ENCODE measurements around the gene ATRIP.
"Not testable (repeated sequence)": the region's sequence is repeated elsewhere in the genome, so short reads cannot be mapped to it uniquely, and the experiment has no call there.

Gene ATRIP

GRCh38 chr3:48435774-48436476, 10.6 kb upstream of the ATRIP start:
- peak; percentile 69 to 75 for DNase-seq (ENCODE audit: extremely low read depth in 1 of 2, low read depth in 1 of 2)

GRCh38 chr3:48436477-48436787, 10.1 kb upstream of the ATRIP start:
- DNase-seq (ENCODE audit: extremely low read depth in 1 of 2, low read depth in 1 of 2): no peak

GRCh38 chr3:48436855-48437254, 9.7 kb upstream of the ATRIP start:
- DNase-seq (ENCODE audit: extremely low read depth in 1 of 2, low read depth in 1 of 2): no peak

GRCh38 chr3:48437812-48438211, 8.7 kb upstream of the ATRIP start:
- no peak for DNase-seq (ENCODE audit: extremely low read depth in 1 of 2, low read depth in 1 of 2)

- DNase-seq (ENCODE audit: extremely low read depth in 1 of 2, low read depth in 1 of 2): peak; percentile 95 to 96
Observed at GRCh38 chr3:48439820-48440589, 6.5 kb upstream of the ATRIP start, which contains the start of the genes CCDC51 and TMA7. TSS of gene CCDC51 (minus strand) at chr3:48440119. CDS start at chr3:48435128, 4,991 bp downstream. TSS of gene TMA7 (plus strand) at chr3:48440257. CDS start at chr3:48440297, 40 bp downstream.

- no peak for DNase-seq (ENCODE audit: extremely low read depth in 1 of 2, low read depth in 1 of 2)
Observed at GRCh38 chr3:48440590-48440958, 6.0 kb upstream of the ATRIP start.

DNA sequence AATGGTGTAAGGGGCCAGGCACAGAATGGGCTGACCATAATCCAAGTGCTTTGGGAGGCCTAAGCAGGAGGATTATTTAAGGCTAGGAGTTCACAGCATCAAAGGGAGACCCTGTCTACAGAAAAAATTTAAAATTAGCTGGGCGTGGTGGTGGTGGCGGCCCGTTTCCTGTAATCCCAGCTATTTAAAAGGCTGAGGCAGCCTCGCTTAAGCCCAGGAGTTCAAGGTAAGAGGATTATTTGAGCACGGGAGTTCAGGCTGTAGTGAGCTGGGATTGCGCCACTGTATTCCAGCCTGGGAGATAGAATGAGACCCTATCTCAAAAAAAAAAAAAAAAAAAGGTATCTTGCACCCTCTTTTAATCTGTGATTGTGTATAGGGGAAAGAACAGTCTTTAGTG, 4.6 kb upstream of the ATRIP start:
- DNase-seq (ENCODE audit: extremely low read depth in 1 of 2, low read depth in 1 of 2): no peak

DNA sequence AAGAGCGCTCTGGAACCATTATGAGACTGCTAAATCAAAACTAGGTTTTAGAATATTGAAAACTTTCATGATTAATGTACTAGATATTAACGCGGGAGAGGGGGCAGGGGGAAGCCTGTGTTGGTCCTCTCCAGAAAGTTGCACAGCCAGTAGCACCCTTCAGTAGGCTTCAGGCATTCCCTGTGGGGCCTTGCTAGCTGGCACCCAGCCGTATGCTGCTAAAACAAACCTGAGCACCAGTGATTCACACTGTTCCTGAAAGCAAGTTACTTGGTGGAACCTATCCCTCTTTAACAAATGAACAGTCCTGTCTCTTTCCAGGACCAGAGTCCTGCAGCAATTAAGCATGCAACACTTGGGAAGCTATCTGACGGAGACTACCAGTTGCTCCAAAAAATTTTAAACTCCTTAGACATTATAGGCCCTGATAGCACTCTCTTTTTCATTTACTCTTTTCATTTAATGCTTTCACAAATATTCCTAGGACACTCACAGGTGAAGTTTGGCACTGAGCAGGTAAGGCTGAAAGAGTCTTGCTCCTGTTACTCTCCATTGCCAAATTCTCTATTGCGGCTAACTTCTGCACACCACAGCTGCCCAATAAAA, 1.2 kb upstream of the ATRIP start:
- no peak for DNase-seq (ENCODE audit: extremely low read depth in 1 of 2, low read depth in 1 of 2)

GRCh38 chr3:48446043-48446424, 503 bp upstream of the ATRIP start:
- DNase-seq (ENCODE audit: extremely low read depth in 1 of 2, low read depth in 1 of 2): no peak

GRCh38 chr3:48451270-48451669, 4.7 kb downstream of the ATRIP start:
- no peak for DNase-seq (ENCODE audit: extremely low read depth in 1 of 2, low read depth in 1 of 2)

DNA sequence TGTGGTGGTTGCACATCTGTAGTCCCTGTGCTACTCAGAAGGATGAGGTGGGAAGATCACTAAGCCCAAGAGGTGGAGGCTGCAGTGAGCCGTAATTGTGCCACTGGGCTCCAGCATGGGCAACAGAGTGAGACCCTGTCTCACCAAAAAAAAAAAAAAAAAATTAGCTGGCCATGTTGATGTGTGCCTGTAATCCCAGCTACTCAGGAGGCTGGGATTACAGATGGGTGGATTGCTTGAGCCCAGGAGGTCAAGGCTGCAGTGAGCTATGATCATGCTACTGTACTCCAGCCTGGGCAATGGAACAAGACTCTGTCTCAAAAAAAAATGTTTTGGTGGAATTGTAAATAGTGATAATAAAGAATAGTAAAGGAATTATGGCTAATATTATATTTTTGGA, 9.9 kb downstream of the ATRIP start:
- no peak for DNase-seq (ENCODE audit: extremely low read depth in 1 of 2, low read depth in 1 of 2)

DNA sequence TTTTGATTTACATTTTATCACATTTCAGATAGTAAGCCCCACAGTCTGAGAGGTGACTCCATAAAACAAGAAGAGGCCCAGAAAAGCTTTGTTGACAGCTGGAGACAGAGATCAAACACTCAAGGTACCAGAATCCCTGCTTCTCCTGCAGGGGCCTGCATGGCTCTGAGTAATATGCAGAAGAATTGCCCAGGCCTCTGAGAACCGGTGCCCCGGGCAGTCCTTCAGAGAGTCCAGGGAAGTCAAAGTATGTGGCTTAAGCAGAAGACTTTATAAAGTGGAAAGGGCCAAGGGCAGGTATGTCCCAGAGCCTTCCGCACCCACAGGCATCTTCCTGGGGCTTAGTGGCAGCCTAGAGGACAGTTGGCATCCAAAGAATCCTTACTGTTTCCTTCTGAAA, 12.8 kb downstream of the ATRIP start:
- DNase-seq (ENCODE audit: extremely low read depth in 1 of 2, low read depth in 1 of 2): no peak

GRCh38 chr3:48459773-48460516, 13.4 kb downstream of the ATRIP start:
- DNase-seq (ENCODE audit: extremely low read depth in 1 of 2, low read depth in 1 of 2): no peak

DNA sequence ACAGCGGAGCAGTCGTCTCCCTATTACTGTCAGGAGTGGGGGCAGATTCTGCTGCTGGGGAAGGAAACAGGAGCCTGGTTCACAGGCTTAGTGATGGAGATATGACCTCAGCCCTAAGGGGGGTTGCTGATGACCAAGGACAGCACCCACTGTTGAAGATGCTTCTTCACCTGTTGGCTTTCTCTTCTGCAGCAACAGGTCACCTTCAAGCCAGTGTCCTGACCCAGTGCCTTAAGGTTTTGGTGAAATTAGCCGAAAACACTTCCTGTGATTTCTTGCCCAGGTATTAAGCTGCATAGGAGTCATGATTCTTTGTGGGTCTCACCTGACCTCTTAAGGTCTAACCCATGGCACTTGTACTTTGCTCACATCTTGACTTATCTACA, 14.0 kb downstream of the ATRIP start:
- no peak for DNase-seq (ENCODE audit: extremely low read depth in 1 of 2, low read depth in 1 of 2)

DNA sequence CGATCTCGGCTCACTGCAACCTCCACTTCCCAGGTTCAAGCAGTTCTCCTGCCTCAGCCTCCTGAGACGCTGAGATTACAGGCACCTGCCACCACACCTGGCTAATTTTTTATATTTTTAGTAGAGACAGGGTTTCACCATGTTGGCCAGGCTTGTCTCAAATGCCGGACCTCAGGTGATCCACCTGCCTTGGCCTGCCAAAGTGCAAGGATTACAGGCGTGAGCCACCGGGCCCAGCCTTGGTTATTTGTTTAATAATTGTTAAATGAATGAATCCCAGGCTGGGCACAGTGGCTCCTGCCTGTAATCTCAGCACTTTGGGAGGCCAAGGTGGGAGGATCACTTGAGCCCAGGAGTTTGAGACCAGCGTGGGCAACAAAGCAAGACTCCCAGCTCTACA, 15.2 kb downstream of the ATRIP start:
- not testable (repeated sequence) for DNase-seq (ENCODE audit: extremely low read depth in 1 of 2, low read depth in 1 of 2)

GRCh38 chr3:48463703-48464102, 17.2 kb downstream of the ATRIP start:
- DNase-seq (ENCODE audit: extremely low read depth in 1 of 2, low read depth in 1 of 2): no peak

- no peak for DNase-seq (ENCODE audit: extremely low read depth in 1 of 2, low read depth in 1 of 2)
Observed at GRCh38 chr3:48464713-48465221, 18.2 kb downstream of the ATRIP start.

GRCh38 chr3:48465237-48465530, 18.6 kb downstream of the ATRIP start:
- DNase-seq (ENCODE audit: extremely low read depth in 1 of 2, low read depth in 1 of 2): no peak

GRCh38 chr3:48465531-48466378, 19.2 kb downstream of the ATRIP start:
- DNase-seq (ENCODE audit: extremely low read depth in 1 of 2, low read depth in 1 of 2): peak; percentile 37 to 64

GRCh38 chr3:48466386-48467109, 20.0 kb downstream of the ATRIP start:
- DNase-seq (ENCODE audit: extremely low read depth in 1 of 2, low read depth in 1 of 2): no peak

All from activated CD8-positive, alpha-beta memory T cell treated with anti-CD3 and anti-CD28 coated beads for 1 hour (primary cell).